ENCODE results near the gene DIRAS2.

DIRAS2 gene

DNA sequence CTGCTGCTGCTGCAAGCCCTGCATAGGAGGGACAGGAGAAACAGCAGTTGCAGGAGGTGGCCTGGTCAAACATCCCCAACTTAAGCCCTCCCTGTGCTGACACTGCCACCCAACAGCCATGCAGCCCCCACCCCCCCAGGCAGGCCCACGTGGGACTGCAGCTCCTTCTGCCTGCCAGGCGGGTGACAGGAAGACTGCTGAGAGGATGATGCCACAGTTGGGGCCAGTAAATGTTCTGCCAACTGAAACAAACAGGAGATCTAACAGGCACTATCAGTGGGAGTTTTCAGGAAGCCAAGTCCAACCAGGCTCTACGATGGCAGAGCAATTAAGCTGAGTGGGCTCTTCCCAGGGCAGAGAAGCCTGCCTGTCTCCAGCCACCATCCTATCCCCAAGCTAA, 31.1 kb downstream of the DIRAS2 start:
- DNase-seq (ENCODE audit: low read depth), result no peak

DNA sequence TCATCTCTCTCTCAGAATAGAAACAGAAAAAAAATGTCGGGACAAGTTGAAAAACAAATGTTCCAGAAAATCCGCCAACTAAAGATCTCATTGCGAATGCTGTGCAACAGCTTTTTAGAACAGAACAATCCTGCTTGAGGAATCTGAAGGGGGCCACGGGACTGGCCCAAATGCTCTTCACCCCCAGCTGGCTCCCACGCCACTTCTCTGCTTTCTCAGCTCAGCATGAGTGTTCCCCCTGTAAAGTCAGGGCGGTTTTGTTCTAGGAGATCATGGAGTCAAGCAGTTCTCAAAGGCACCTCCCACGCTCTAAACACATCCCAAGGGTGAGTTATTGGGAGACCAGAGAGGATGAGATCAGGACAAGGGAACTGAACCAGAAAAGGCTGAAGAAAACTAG, 31.5 kb downstream of the DIRAS2 start:
- DNase-seq (ENCODE audit: low read depth), result no peak

DNA sequence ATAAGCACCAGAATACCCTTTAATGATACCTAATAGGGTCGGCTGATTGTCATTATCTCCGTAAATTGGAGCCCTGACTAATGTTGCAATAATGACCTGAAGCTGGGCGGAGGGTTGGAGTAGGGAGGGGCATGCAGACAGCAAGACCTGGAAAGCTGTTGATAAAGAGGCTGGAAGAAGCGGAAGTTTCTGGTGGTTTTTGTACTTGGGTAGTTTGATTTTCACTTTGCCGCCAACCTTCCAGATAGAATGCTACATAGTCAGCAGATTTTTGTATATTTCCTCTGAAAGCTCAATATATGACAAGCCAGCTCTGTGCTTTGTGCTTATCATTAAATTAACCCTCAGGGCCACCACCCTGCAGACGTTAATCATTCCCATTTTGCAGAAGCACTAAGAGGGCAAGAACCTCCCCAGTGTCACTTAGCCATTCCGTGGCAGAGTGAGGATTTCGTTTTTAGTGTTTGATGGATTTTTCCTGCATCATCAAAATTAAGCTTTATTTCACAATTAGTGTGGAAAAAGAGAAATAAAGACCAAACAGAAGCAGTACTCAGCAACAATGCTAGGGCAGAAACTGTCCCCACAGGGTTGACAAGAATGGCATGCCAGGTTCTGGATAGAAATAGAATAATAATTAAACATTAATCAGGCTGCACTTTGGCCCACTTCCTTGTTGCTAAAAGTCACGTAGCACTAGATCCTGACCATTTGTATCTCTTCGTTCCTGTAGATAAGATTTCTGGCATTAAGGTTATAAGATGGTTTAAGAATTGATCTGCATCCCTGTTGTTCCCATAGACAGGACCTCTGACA, 34.7 kb downstream of the DIRAS2 start:
- DNase-seq (ENCODE audit: low read depth), result no peak

DNA sequence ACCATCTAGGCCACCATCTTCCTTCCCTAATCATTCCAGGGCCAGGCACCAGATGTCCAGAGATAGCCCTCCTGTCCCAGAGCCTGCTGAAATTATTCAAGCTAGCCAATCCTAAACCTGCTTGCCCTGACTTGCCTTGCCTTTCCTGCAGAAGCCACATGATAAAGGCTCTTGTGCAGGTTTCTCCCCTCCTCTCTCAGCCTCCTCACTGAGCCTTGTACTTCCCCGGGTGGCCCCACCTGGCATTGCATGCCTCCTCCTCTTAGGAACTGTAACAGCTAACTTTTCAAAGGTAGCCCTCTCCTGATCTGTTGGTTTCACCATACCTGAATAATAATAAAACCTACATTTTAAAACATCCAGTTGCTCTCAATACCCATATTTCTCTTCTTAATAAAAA, 42.6 kb downstream of the DIRAS2 start:
- DNase-seq (ENCODE audit: low read depth), result no peak

DNA sequence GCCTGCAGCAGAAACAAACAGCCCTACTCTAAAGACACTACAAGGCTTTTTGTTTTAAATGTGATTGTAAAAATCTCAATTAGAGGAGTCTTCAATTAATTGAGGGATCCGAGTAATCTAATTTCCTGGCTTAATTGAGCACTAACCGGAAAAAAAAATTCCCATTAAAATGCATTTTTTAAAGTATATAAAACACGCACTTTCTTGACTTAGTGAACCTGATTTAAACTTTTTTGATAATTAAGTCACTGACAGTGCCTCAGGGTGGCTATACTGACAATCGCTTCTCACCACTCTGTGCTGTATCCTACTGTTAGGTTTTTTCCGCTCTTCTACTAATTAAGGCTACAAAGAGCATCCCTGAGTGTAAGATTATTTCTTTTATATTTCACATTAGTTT, 44.4 kb downstream of the DIRAS2 start:
- DNase-seq (ENCODE audit: low read depth), result no peak

DNA sequence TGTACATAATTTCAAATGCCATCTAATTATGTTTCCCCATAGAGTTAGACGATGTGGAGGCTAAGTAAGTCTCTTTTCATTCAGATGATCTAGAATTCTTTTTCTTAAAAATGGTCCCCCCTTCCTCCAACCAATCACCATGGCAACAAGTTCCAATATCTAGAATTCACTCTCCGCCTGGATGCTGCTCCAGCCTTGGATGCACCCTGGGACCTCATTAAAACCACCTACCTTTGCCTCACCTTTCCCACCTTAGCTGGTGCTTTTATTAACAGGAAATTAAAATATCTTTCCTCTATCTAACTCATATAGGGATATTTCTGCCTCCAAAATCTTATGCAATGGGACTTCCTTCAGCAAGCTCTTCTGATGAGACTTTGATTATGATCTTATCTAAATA, 49.0 kb downstream of the DIRAS2 start:
- DNase-seq (ENCODE audit: low read depth), result no peak

DNA sequence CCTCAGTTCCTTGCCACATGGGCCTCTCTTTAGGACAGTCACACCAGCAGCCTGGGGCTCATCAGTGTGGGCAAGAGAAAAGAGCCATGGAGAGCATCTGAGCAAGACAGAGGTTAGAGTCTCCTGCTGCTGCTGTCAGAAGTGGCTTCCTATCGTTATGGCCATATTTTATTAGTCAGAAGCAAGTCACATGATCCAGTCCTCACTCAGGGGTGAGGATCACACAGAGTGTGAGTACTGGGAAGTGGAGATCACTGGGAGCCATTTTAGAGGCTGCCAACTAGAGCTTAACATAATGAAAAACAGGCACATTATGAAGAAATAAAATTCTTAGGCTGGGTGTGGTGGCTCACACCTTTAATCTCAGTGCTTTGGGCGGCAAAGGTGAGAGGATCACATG, 62.0 kb downstream of the DIRAS2 start:
- DNase-seq (ENCODE audit: low read depth), result no peak

DNA sequence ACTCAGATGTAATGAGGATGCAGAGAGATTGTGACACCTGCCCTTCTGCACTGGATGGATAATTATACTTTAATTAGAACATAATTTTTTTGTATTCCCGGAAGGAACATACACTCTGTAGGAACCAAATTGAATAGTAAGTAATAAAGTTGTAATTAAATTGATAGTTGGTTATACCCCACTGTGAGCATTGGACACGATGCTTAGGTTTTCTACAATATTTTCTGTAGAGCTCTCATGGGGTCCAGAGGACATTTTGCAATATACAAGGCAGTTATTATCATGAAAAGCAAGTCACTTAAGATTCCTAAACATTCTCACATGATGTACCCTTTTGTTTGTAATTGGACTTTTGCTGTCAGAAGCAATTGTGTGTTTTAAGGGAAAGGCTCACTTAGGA, 63.4 kb downstream of the DIRAS2 start:
- DNase-seq (ENCODE audit: low read depth), result no peak

DNA sequence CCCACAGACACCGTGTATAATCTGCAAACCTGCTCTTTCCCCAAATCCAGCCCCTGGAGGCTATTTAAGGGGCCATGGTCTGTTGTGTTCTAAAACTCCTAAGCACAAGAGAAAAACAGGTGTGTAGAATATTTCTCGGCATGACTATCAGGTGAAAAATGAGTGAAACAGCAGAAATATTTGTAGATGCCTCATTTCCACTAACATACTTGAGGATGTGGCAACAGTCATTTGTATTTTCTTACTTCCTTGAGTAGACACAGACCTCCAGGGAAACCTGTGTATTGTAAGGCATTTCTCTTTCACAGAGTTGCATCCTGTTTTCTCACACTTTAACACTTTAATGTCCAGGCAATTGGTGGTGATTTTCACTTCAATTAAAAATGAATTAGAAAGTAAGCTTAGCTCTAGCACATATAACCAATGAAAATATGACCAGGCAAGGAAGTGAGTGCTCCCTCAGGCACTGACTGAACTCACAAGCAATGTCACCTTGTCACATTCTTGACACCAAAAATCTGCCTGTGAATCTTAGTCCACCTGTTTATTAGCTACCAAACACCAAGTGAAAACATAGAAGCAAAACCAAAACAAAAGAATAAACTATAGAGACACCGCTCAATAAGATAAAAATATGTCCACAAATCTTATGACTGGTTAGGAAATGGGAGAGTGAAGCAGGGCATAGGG, 64.4 kb downstream of the DIRAS2 start:
- no peak for DNase-seq (ENCODE audit: low read depth)

DNA sequence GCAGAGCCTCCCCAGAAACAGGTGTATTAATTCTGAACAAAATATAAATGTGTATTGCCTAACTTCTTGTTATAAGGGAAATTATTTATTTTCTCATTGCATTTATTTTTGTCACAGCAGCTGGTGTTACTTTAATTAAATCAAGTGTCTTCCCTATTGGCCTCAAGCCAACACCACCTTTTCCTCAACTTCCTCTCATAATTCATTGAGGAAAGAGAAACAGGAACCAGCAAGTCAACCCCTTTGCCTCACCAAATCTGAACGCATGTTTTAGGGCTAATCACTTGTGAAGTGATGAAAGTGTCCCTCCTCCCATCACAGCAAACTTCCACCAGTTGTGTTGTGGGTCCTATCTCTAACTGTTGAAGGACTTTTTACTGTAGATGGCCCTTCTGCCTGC, 73.1 kb downstream of the DIRAS2 start:
- no peak for DNase-seq (ENCODE audit: low read depth)

DNA sequence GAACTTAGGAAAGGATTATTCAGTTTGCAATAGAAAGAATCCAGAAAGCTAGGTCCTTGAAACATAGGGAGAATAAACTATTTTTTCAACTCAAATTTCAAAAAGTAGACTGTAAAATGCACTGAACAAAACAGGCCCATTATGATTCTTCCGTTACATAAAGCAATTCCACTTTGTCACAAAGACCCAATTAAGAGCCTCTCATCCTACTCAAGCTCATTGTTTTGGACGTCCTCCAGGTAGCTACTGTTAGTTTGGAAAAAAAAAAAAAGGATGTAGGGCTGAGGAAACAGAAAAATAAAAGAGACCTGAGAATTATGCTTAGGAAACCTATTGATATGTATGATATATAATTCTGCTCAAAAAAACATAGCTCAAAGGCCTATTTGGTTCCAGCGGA, 74.0 kb downstream of the DIRAS2 start:
- DNase-seq (ENCODE audit: low read depth), result no peak

DNA sequence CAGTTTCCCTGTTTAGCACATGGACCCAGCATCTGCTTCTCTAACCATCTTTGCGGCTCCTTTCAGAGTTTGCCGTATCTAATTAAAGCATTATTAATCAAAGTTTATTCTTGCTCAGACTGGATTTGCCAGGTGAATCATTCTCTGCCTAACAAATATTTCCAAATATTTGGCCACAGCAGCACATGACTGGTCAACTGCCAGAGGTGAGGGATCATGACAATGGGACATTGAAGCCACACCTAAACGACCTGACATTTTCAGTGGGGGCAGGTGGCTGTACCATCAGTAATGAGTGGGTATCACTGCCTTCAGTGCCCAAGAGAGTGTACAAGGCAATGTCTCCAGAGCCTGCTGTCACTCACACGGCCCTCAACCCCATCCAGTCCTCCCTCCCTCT, 80.4 kb downstream of the DIRAS2 start:
- no peak for DNase-seq (ENCODE audit: low read depth)
